Glutamatergic neuron (in vitro differentiated cells): ENCODE data around the gene DSG3. TPM values are rescaled to one million over a fixed set of nuclear protein-coding genes. Genes with fewer than 3 reads are reported as not detected.

Experiments used
- DNase-seq: peaks from one replicate; pipeline ENCODE4 v3.0.0; 2022
- H3K27ac Mint-ChIP-seq: one replicate; pipeline ENCODE4 v1.8.0; 2020; ENCODE audit warnings: mild to moderate bottlenecking, mixed read lengths, inconsistent platforms; ENCODE audit not compliant: unreplicated experiment
- H3K27me3 Mint-ChIP-seq: one replicate; pipeline ENCODE4 v1.8.0; 2020; ENCODE audit warnings: mild to moderate bottlenecking, moderate library complexity, mixed read lengths, inconsistent platforms; ENCODE audit not compliant: unreplicated experiment
- H3K36me3 Mint-ChIP-seq: one replicate; pipeline ENCODE4 v1.8.0; 2020; ENCODE audit warnings: mild to moderate bottlenecking, mixed read lengths, inconsistent platforms; ENCODE audit not compliant: unreplicated experiment
- H3K4me1 Mint-ChIP-seq: one replicate; pipeline ENCODE4 v1.8.0; 2020; ENCODE audit warnings: mild to moderate bottlenecking, low read depth, mixed read lengths, inconsistent platforms; ENCODE audit not compliant: unreplicated experiment
- H3K4me3 Mint-ChIP-seq: one replicate; pipeline ENCODE4 v1.8.0; 2020; ENCODE audit warnings: mild to moderate bottlenecking, mixed read lengths, inconsistent platforms; ENCODE audit not compliant: unreplicated experiment
- H3K9me3 Mint-ChIP-seq: one replicate; pipeline ENCODE4 v1.8.0; 2020; ENCODE audit warnings: mild to moderate bottlenecking, moderate library complexity, mixed read lengths, inconsistent platforms; ENCODE audit not compliant: unreplicated experiment
- total RNA-seq: library from RNA; stranded (reverse); fragmentation: NEBNext Ultra II Directional; extraction: Animal tissue kit (Norgen Biotek cat#: 25700); gene quantifications from one replicate; pipeline ENCODE4 v1.2.1, GENCODE V29; 2021; ENCODE audit not compliant: unreplicated experiment
- TF ChIP-seq, protein P1 (sequence below): fragments of 200-600 bp; sonication (generic); IDR thresholded peaks from one replicate; pipeline ENCODE4 v1.5.0; 2021; ENCODE audit not compliant: partially characterized antibody, unreplicated experiment

DSG3 gene
- total RNA-seq, 1 donor from 2014 or later: not detected

DNA sequence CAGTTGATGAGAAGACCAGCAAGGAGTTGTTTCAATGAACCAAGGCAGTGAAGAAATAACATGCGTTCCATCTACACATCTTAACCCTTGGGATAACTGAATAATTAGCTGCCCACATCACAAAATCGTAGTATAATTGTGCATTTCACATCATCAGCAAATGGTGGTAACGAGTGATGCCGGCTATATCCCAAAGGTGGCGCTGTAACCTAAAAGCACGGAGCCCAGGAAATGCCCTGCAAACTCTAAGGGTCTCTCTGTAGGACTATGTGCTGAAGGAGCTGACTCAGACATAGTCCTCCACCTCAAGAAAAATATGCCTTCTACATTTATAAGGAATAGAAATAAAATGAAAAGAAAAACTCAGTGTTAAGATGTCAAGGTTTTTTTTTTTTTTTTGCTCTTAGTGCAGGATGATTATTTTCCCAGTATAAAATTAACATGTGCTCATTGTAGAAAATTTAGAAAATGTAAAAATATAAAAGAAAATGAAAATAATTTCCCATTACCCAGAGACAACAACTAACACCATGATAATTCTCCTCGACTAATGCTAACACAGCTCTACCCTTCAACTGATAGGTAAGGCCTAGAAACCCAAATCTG, 23.1 kb upstream of the DSG3 start:
- no peaks in the 10 kb centered on the region for H3K9me3 Mint-ChIP-seq
- H3K4me1 Mint-ChIP-seq: no peaks in the 10 kb centered on the region
- H3K36me3 Mint-ChIP-seq: no peaks in the 10 kb centered on the region
- H3K4me3 Mint-ChIP-seq: no peak overlapping the region
- no peaks in the 10 kb centered on the region for H3K27me3 Mint-ChIP-seq
- DNase-seq: peak; percentile 71
- no peak overlapping the region for H3K27ac Mint-ChIP-seq
- TF ChIP-seq, protein P1, sequence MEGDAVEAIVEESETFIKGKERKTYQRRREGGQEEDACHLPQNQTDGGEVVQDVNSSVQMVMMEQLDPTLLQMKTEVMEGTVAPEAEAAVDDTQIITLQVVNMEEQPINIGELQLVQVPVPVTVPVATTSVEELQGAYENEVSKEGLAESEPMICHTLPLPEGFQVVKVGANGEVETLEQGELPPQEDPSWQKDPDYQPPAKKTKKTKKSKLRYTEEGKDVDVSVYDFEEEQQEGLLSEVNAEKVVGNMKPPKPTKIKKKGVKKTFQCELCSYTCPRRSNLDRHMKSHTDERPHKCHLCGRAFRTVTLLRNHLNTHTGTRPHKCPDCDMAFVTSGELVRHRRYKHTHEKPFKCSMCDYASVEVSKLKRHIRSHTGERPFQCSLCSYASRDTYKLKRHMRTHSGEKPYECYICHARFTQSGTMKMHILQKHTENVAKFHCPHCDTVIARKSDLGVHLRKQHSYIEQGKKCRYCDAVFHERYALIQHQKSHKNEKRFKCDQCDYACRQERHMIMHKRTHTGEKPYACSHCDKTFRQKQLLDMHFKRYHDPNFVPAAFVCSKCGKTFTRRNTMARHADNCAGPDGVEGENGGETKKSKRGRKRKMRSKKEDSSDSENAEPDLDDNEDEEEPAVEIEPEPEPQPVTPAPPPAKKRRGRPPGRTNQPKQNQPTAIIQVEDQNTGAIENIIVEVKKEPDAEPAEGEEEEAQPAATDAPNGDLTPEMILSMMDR: peak; percentile 89

DNA sequence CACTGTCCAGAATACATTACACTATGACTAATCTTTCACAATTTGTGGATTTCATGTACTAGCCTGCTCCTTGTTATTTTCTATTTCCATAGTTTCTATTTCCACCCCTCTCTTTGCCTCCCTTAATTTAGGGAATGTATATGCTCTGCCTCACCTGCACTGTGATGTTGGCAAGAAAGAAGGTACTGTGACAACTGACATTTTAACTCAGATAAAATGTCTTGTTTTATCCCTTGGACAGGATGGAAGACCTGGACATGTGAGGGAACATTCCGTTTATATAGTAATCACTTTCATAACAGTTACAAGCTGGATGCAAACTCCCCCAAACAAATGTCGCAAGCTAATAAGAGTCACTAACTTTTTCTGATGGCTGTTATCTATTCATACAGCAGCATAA, 21.5 kb upstream of the DSG3 start:
- Mint-ChIP-seq H3K27ac (no peak overlapping the region), H3K4me1 (no peaks in the 10 kb centered on the region), H3K9me3 (no peaks in the 10 kb centered on the region), H3K4me3 (no peak overlapping the region), H3K36me3 (no peaks in the 10 kb centered on the region), H3K27me3 (no peaks in the 10 kb centered on the region)
- TF ChIP-seq, protein P1: no peak
- no peak for DNase-seq

DNA sequence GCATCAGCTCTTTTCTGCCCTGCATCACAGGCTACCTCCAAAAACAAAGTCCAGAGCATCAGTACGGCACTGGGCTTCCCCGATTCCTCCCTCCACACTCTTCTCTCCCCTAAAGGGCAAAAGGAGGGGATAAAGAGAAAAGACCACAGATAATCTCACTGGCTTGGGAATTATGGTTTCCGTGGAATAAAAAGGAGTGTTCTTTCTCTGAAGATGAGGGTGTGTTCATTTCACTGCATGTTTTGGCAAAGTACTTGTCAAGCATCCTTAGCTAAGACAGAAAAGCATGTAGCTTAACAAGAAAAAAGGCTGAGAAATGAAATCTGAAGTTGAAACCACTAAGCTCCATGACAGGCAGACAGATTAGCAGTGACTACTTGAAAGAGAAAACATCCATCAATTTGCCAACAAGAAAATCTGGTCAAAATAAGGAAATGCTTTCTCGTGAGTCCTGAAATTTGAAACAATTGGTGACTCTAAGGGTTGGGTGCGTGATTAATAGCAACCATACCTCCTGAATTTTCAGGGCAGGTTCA, 20.6 kb upstream of the DSG3 start:
- Mint-ChIP-seq H3K27me3 (no peaks in the 10 kb centered on the region), H3K9me3 (no peaks in the 10 kb centered on the region), H3K4me1 (no peaks in the 10 kb centered on the region), H3K36me3 (no peaks in the 10 kb centered on the region), H3K4me3 (no peak overlapping the region), H3K27ac (no peak overlapping the region)
- TF ChIP-seq, protein P1: no peak
- DNase-seq: no peak

DNA sequence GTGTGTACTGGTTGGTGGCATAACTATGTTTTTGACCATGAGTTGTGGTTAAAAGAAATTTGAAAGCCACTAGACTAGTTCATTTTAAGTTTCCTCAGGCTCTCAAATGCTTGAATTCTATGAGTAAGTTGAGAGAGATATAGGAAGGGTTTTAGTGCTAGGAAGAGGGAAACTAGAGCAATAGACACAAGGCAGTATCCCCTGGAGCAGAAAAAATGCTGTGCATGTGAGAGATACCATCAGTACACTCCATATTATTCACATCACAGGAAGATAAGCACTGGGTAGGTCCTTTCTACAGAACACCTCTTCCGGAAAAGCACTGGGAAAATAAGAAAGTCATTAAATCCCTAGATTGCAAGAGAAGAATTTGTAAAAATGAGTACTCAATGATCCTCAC, 19.3 kb upstream of the DSG3 start:
- H3K36me3 Mint-ChIP-seq: no peaks in the 10 kb centered on the region
- H3K27me3 Mint-ChIP-seq: no peaks in the 10 kb centered on the region
- no peak overlapping the region for H3K27ac Mint-ChIP-seq
- no peaks in the 10 kb centered on the region for H3K4me1 Mint-ChIP-seq
- H3K4me3 Mint-ChIP-seq: no peak overlapping the region
- TF ChIP-seq, protein P1: no peak
- DNase-seq: no peak
- H3K9me3 Mint-ChIP-seq: no peaks in the 10 kb centered on the region

DNA sequence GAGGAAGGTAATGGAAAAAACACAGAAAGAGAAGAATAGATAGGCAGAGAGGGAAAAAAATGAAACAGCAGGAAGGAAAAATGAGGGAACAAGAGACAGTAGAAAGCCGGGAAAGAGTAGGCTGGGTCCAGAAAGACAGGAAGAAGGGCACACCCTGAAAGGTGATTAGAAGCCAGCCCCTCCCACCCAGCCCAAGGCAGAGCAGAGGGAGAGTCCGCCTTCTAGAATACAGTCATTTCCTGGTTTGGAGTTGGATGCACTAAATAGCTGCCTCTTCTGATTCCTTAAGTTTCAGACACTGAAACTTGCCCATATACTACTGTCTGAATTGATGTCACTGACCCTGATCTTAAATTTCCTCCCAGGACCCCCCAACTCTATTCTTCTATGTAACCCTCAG, 17.9 kb upstream of the DSG3 start:
- Mint-ChIP-seq H3K9me3 (no peaks in the 10 kb centered on the region), H3K36me3 (no peaks in the 10 kb centered on the region), H3K27me3 (no peaks in the 10 kb centered on the region), H3K4me1 (no peaks in the 10 kb centered on the region), H3K27ac (no peak overlapping the region), H3K4me3 (no peak overlapping the region)
- TF ChIP-seq, protein P1: no peak
- DNase-seq: no peak
